ENCODE measurements around the gene ZBTB21.

- no peak for TF ChIP-seq CTCF (IDR thresholded peaks at IDR 0.05; ENCODE audit: low read depth, low read length)
- no peak for TF ChIP-seq EZH2phosphoT487 (IDR thresholded peaks at IDR 0.05; ENCODE audit: low read depth)
Measured at GRCh38 chr21:42028766-42029425, 18.7 kb upstream of the ZBTB21 start.

All from OCI-LY3 (cell line).